CD4-positive, alpha-beta T cell (primary cell): ENCODE data around the gene IL17B. TPM values are rescaled to one million over a fixed set of nuclear protein-coding genes. Genes with fewer than 3 reads are reported as not detected.

ENCODE experiments used
- ATAC-seq: fragments of 200-7000 bp; cut with Tn5 transposase; one replicate; pipeline ENCODE4 v1.10.0; 2022; ENCODE audit warnings: mild to moderate bottlenecking; ENCODE audit not compliant: poor library complexity
- CTCF ChIA-PET: fragments of 350-600 bp; sonication (Branson Sonifier 250); formaldehyde crosslinking; loops from one replicate; lab custom pipeline; 2021; ENCODE audit warnings: antibody characterized with exemption, inconsistent platforms; lab: Charles Lee
- POLR2A ChIA-PET: fragments of 350-600 bp; sonication (Branson Sonifier 250); formaldehyde crosslinking; loops from one replicate; lab custom pipeline; 2021; ENCODE audit warnings: antibody characterized with exemption, inconsistent platforms; lab: Charles Lee
- DNase-seq, 14 experiments: peaks; one replicate each; pipeline ENCODE4 v3.0.0-alpha.2; 2013 to 2020; ENCODE audit warnings: mixed read lengths in 2 of 14
- H3K27ac ChIP-seq, 2 donors: one replicate each; pipeline versions ENCODE4 v1.5.1 to v1.7.0; 2013; ENCODE audit warnings: low read length in 2 of 2, low read depth in 1 of 2, mild to moderate bottlenecking in 1 of 2
- H3K27me3 ChIP-seq, 2 experiments: 1 replicate in 1 of 2; 2 replicates in 1 of 2; pipeline versions ENCODE4 v1.6.1 to v1.7.0; 2013; ENCODE audit warnings: low read length in 2 of 2, control low read depth in 1 of 2, mild to moderate bottlenecking in 1 of 2, moderate library complexity in 1 of 2; ENCODE audit not compliant: insufficient read depth in 2 of 2, control insufficient read depth in 1 of 2
- H3K36me3 ChIP-seq: one replicate; pipeline ENCODE4 v1.6.1; 2013; ENCODE audit warnings: low read length, control low read depth; ENCODE audit not compliant: insufficient read depth
- H3K4me1 ChIP-seq: one replicate; pipeline ENCODE4 v1.6.1; 2013; ENCODE audit warnings: low read length, control low read depth; ENCODE audit not compliant: insufficient read depth
- H3K4me3 ChIP-seq: one replicate; pipeline ENCODE4 v1.5.1; 2013; ENCODE audit warnings: mild to moderate bottlenecking, low read length, moderate library complexity
- H3K9me3 ChIP-seq, 2 experiments: 1 replicate in 1 of 2; 2 replicates in 1 of 2; pipeline versions ENCODE4 v1.6.1 to v1.7.0; 2013; ENCODE audit warnings: low read length in 2 of 2, mild to moderate bottlenecking in 2 of 2, control low read depth in 1 of 2, moderate library complexity in 1 of 2; ENCODE audit not compliant: control insufficient read depth in 1 of 2, insufficient read depth in 1 of 2
- H3K27ac Mint-ChIP-seq: one replicate; pipeline ENCODE4 v1.8.0; 2020; ENCODE audit warnings: mixed read lengths
- H3K27me3 Mint-ChIP-seq: one replicate; pipeline ENCODE4 v1.8.0; 2021; ENCODE audit warnings: mixed read lengths
- H3K36me3 Mint-ChIP-seq: one replicate; pipeline ENCODE4 v1.8.0; 2021; ENCODE audit warnings: low read depth, mixed read lengths
- H3K4me1 Mint-ChIP-seq: one replicate; pipeline ENCODE4 v1.8.0; 2021; ENCODE audit warnings: low read depth, mixed read lengths
- H3K4me3 Mint-ChIP-seq: one replicate; pipeline ENCODE4 v1.8.0; 2020; ENCODE audit warnings: mild to moderate bottlenecking, mixed read lengths
- H3K9me3 Mint-ChIP-seq: one replicate; pipeline ENCODE4 v1.8.0; 2020; ENCODE audit warnings: mixed read lengths
- CTCF ChIP-seq: fragments of 200-600 bp; IDR thresholded peaks from one replicate; pipeline ENCODE4 v1.8.0; 2022; ENCODE audit warnings: antibody characterized with exemption, mild to moderate bottlenecking
- intact Hi-C, 2 experiments: fragments of 100-400 bp; cut with DNase I in 1 of 2; cut with micrococcal nuclease in 1 of 2; formaldehyde crosslinking; loops; one replicate each; pipeline versions ENCODE4 v1.15.1 to v1.9.0; 2023 to 2025; cut with DNase I, micrococcal nuclease
- total RNA-seq, 174 experiments: library from RNA in 2 of 174; stranded (reverse) in 2 of 174; gene quantifications; one replicate each; pipeline ENCODE4 v1.2.3 and lab custom pipeline; 2021 to 2026

IL17B gene
- total RNA-seq, 2 experiments from 2014 or later, result not detected

GRCh38 chr5:149352169-149352568 lies 26.9 kb downstream of the IL17B start:
- H3K27ac Mint-ChIP-seq, result peak overlapping the region; percentile 85
- intact Hi-C loops, result loop anchor here in 1 of 2 experiments (10.0 kb wide), 1 partner anchor 537 kb away; no protein-coding TSS in a partner anchor
- Histone ChIP-seq H3K4me1 (peaks cover 48% of the 10 kb centered on the region), H3K36me3 (peaks cover 80% of the 10 kb centered on the region), H3K27me3 (no peaks in the 10 kb centered on the region), H3K9me3 (no peaks in the 10 kb centered on the region), H3K4me3 (no peak overlapping the region), H3K27ac (no peak overlapping the region)
- ChIA-PET CTCF (interaction anchor here (3.0 to 4.3 kb wide), 2 partner anchors 15 kb away, joined by 16 to 17 read pairs; no protein-coding TSS in a partner anchor), POLR2A (interaction anchor here (0.5 kb wide), 1 partner anchor 211 kb away, joined by 3 read pairs; the partner anchor contains the start of gene ABLIM3)
- H3K27me3 Mint-ChIP-seq, result no peaks in the 10 kb centered on the region
- TF ChIP-seq CTCF, result no peak
- no peak for DNase-seq
- ATAC-seq, result no peak
- peaks cover 77% of the 10 kb centered on the region for H3K4me1 Mint-ChIP-seq
- H3K36me3 Mint-ChIP-seq, result peaks cover 87% of the 10 kb centered on the region
- no peaks in the 10 kb centered on the region for H3K9me3 Mint-ChIP-seq
- no peak overlapping the region for H3K4me3 Mint-ChIP-seq

GRCh38 chr5:149349382-149349781 lies 29.7 kb downstream of the IL17B start:
- Mint-ChIP-seq H3K4me3 (peak overlapping the region; percentile 20), H3K27ac (peak overlapping the region; percentile 85), H3K27me3 (no peaks in the 10 kb centered on the region), H3K36me3 (peaks cover 83% of the 10 kb centered on the region), H3K4me1 (peaks cover 82% of the 10 kb centered on the region), H3K9me3 (no peaks in the 10 kb centered on the region)
- intact Hi-C loops, result loop anchor here in 1 of 2 experiments (10.0 kb wide), 2 partner anchors 965 to 1005 kb away; partner anchors contain the start of genes FBXO38 and TCOF1
- H3K27ac ChIP-seq, result peak overlapping the region; percentile 66 to 85
- H3K36me3 ChIP-seq, result peaks cover 65% of the 10 kb centered on the region
- H3K27me3 ChIP-seq, result no peaks in the 10 kb centered on the region
- peak overlapping the region; percentile 75 for H3K4me3 ChIP-seq
- no peak for ATAC-seq
- POLR2A ChIA-PET, result interaction anchor here (0.8 to 7.3 kb wide), 3 partner anchors 9 to 202 kb away, joined by 5 to 194 read pairs (median 5); partner anchors contain the start of genes CSNK1A1 and PCYOX1L
- no peak for DNase-seq
- H3K4me1 ChIP-seq, result peaks cover 64% of the 10 kb centered on the region
- H3K9me3 ChIP-seq, result no peaks in the 10 kb centered on the region
- TF ChIP-seq CTCF, result no peak
- CTCF ChIA-PET, result interaction anchor here (0.6 to 4.3 kb wide), 2 partner anchors 18 to 127 kb away, joined by 3 to 16 read pairs; no protein-coding TSS in a partner anchor

- H3K36me3 Mint-ChIP-seq, result peaks cover 74% of the 10 kb centered on the region
- H3K27ac Mint-ChIP-seq, result peak overlapping the region; percentile 85
- Histone ChIP-seq H3K4me1 (peaks cover 68% of the 10 kb centered on the region), H3K27ac (peak overlapping the region; percentile 66 to 85), H3K36me3 (peaks cover 57% of the 10 kb centered on the region), H3K4me3 (peak overlapping the region; percentile 75), H3K27me3 (no peaks in the 10 kb centered on the region), H3K9me3 (no peaks in the 10 kb centered on the region)
- TF ChIP-seq CTCF, result no peak
- peak in 3 of 14 experiments; percentile 75 to 82 (median 78) for DNase-seq
- intact Hi-C loops, result loop anchor here (1.0 to 10.0 kb wide), 3 partner anchors 9 to 1006 kb away; partner anchors contain the start of genes FBXO38 (in 1 of the 2) and TCOF1 (in 1 of the 2)
- H3K4me3 Mint-ChIP-seq, result peak overlapping the region; percentile 80
- ChIA-PET CTCF (interaction anchor here (4.3 kb wide), 1 partner anchor 19 kb away, joined by 16 read pairs; no protein-coding TSS in a partner anchor), POLR2A (interaction anchor here (1.5 to 7.3 kb wide), 2 partner anchors 10 to 203 kb away, joined by 5 to 194 read pairs; partner anchors contain the start of genes CSNK1A1 and PCYOX1L)
- peaks cover 85% of the 10 kb centered on the region for H3K4me1 Mint-ChIP-seq
- H3K27me3 Mint-ChIP-seq, result no peaks in the 10 kb centered on the region
- ATAC-seq, result peak; percentile 67
- no peaks in the 10 kb centered on the region for H3K9me3 Mint-ChIP-seq
These were observed 30.6 kb downstream of the IL17B start for GRCh38 chr5:149348518-149348917.
